ENCODE measurements around the gene XPR1. TPM values are rescaled to one million over a fixed set of nuclear protein-coding genes. Genes with fewer than 3 reads are reported as not detected.

XPR1 gene
- total RNA-seq, 1 experiment from 2014 or later: 36.1 TPM

DNA sequence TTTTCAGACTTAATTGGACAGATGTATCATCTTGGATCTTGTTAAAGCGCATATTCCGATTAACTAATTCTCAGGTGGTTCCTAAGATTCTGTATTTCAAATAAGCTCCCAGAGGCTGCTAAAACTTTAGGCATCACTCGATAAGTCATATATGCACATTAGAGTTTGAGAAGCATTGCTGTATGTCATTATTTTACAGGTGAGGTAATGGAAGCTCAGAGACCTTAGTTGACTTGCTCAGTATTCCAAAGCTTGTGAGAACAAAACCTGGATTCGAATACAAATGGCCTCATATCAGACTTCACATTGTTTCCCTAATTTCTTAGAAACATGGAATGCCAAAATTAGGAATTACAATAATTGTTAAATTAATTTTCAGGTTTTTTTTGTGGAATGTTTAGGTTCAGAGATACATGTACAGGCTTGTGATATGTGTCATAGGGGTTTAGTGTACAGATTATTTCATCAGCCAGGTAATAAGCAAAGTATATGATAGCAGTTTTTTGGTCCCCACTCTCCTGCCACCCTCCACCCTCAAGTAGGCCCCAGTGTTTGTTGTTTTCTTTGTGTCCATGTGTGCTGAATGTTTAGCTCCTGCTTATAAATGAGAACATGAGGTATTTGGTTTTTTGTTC lies 96.8 kb downstream of the XPR1 start:
- in situ Hi-C loops (cut with HindIII; ENCODE audit: low pct_unique_long_range_greater_than_20kb, low sequenced_read_pairs) (no loop called here), intact Hi-C loops (cut with micrococcal nuclease; ENCODE audit: unreplicated experiment) (no loop called here)
- H3K4me1 ChIP-seq (ENCODE audit: control insufficient read depth, insufficient read depth, low read length): no peaks in the 10 kb centered on the region
- no TSS peak for BruUV-seq (replicated peaks)
- ATAC-seq: no peak
- TF ChIP-seq, protein P1, sequence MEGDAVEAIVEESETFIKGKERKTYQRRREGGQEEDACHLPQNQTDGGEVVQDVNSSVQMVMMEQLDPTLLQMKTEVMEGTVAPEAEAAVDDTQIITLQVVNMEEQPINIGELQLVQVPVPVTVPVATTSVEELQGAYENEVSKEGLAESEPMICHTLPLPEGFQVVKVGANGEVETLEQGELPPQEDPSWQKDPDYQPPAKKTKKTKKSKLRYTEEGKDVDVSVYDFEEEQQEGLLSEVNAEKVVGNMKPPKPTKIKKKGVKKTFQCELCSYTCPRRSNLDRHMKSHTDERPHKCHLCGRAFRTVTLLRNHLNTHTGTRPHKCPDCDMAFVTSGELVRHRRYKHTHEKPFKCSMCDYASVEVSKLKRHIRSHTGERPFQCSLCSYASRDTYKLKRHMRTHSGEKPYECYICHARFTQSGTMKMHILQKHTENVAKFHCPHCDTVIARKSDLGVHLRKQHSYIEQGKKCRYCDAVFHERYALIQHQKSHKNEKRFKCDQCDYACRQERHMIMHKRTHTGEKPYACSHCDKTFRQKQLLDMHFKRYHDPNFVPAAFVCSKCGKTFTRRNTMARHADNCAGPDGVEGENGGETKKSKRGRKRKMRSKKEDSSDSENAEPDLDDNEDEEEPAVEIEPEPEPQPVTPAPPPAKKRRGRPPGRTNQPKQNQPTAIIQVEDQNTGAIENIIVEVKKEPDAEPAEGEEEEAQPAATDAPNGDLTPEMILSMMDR (IDR thresholded peaks at IDR 0.05): no peak
- TF ChIP-seq POLR2AphosphoS5 (IDR thresholded peaks at IDR 0.05; ENCODE audit: low read depth, low read length) (no peak), TCF7L2 (IDR thresholded peaks at IDR 0.05; ENCODE audit: low read depth, low read length) (no peak), SIN3A (IDR thresholded peaks at IDR 0.05; ENCODE audit: borderline replicate concordance, insufficient read depth, low read depth, low read length) (no peak)
- TF ChIP-seq, protein P2, sequence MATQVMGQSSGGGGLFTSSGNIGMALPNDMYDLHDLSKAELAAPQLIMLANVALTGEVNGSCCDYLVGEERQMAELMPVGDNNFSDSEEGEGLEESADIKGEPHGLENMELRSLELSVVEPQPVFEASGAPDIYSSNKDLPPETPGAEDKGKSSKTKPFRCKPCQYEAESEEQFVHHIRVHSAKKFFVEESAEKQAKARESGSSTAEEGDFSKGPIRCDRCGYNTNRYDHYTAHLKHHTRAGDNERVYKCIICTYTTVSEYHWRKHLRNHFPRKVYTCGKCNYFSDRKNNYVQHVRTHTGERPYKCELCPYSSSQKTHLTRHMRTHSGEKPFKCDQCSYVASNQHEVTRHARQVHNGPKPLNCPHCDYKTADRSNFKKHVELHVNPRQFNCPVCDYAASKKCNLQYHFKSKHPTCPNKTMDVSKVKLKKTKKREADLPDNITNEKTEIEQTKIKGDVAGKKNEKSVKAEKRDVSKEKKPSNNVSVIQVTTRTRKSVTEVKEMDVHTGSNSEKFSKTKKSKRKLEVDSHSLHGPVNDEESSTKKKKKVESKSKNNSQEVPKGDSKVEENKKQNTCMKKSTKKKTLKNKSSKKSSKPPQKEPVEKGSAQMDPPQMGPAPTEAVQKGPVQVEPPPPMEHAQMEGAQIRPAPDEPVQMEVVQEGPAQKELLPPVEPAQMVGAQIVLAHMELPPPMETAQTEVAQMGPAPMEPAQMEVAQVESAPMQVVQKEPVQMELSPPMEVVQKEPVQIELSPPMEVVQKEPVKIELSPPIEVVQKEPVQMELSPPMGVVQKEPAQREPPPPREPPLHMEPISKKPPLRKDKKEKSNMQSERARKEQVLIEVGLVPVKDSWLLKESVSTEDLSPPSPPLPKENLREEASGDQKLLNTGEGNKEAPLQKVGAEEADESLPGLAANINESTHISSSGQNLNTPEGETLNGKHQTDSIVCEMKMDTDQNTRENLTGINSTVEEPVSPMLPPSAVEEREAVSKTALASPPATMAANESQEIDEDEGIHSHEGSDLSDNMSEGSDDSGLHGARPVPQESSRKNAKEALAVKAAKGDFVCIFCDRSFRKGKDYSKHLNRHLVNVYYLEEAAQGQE (IDR thresholded peaks at IDR 0.05; ENCODE audit: insufficient read depth in 1 of 2, low read depth in 2 of 2, low read length in 1 of 2): no peak
- no peak for DNase-seq (ENCODE audit: low read depth, low spot score)
- ChIA-PET CTCF (interaction anchor here (0.6 kb wide), 2 partner anchors 378 to 914 kb away, joined by 4 to 5 read pairs; no protein-coding TSS in a partner anchor), POLR2A (no interaction called here)
- no peak overlapping the region for H3K4me3 ChIP-seq (ENCODE audit: low read depth in 2 of 2, low read length in 2 of 2)
- H3K9me3 ChIP-seq (ENCODE audit: control insufficient read depth, insufficient read depth, low read depth, low read length): peaks cover 10% of the 10 kb centered on the region; the same call in 1 of the 2 replicates
- no peaks in the 10 kb centered on the region for H3K36me3 ChIP-seq (ENCODE audit: control insufficient read depth, insufficient read depth, low read length)
- H3K27ac ChIP-seq (ENCODE audit: low read length): no peak overlapping the region
- H3K27me3 ChIP-seq (ENCODE audit: control insufficient read depth, insufficient read depth, low read length): no peaks in the 10 kb centered on the region

DNA sequence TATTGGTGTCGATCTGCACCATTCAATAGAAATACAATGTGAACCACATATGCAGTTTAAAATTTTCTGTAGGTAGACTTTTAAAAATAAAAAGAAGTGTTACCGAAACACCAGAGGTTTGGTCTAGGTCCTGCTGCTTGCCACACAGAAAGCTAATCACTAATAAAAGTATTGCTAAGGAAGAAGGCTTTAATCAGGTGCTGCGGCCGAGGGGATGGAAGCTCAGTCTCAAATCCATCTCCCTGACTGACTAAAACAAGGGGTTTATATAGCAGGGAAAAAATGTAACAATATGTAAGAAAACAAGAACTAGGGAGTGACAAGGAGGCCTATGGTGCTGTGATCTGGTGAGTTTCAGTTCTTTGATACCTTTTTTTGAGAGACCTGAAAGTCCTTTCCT lies 99.3 kb downstream of the XPR1 start:
- Histone ChIP-seq H3K9me3 (ENCODE audit: control insufficient read depth, insufficient read depth, low read depth, low read length) (peaks cover 25% of the 10 kb centered on the region), H3K27ac (ENCODE audit: low read length) (no peak overlapping the region), H3K4me1 (ENCODE audit: control insufficient read depth, insufficient read depth, low read length) (no peaks in the 10 kb centered on the region), H3K27me3 (ENCODE audit: control insufficient read depth, insufficient read depth, low read length) (no peaks in the 10 kb centered on the region), H3K36me3 (ENCODE audit: control insufficient read depth, insufficient read depth, low read length) (no peaks in the 10 kb centered on the region), H3K4me3 (ENCODE audit: low read depth in 2 of 2, low read length in 2 of 2) (no peak overlapping the region)
- DNase-seq (ENCODE audit: low read depth, low spot score): no peak
- ChIA-PET POLR2A (interaction anchor here (0.6 kb wide), 1 partner anchor 99 kb away, joined by 7 read pairs; the partner anchor contains the start of gene XPR1), CTCF (no interaction called here)
- ATAC-seq: no peak
- intact Hi-C loops (cut with micrococcal nuclease; ENCODE audit: unreplicated experiment): no loop called here
- TF ChIP-seq TCF7L2 (IDR thresholded peaks at IDR 0.05; ENCODE audit: low read depth, low read length): no peak
- TF ChIP-seq, protein P2 (IDR thresholded peaks at IDR 0.05; ENCODE audit: insufficient read depth in 1 of 2, low read depth in 2 of 2, low read length in 1 of 2): no peak
- TF ChIP-seq, protein P1 (IDR thresholded peaks at IDR 0.05): no peak
- no peak for TF ChIP-seq POLR2AphosphoS5 (IDR thresholded peaks at IDR 0.05; ENCODE audit: low read depth, low read length)
- TF ChIP-seq SIN3A (IDR thresholded peaks at IDR 0.05; ENCODE audit: borderline replicate concordance, insufficient read depth, low read depth, low read length): no peak
- BruUV-seq (replicated peaks): no TSS peak
- in situ Hi-C loops (cut with HindIII; ENCODE audit: low pct_unique_long_range_greater_than_20kb, low sequenced_read_pairs): no loop called here
